DND-41 (cell line): ENCODE data around the gene C1orf21.
A peak's percentile ranks its signal among the peaks of the same experiment; 100 is the strongest.

Experiments
- ATAC-seq: fragments of 200-7000 bp; cut with Tn5 transposase; 3 replicates; pipeline ENCODE4 v1.9.1; 2021; ENCODE audit warnings: low read depth; ENCODE audit not compliant: insufficient read depth
- DNase-seq: peaks from one replicate; pipeline ENCODE4 v3.0.0-alpha.2; 2020
- H2AFZ ChIP-seq: 2 replicates; pipeline ENCODE4 v1.6.0; 2012; ENCODE audit warnings: low read depth, low read length
- H3K27ac ChIP-seq: 2 replicates; pipeline ENCODE4 v1.5.1; 2012; ENCODE audit warnings: low read length, inconsistent platforms
- H3K27me3 ChIP-seq: fragments of 200-600 bp; sonication (generic); 2 replicates; pipeline ENCODE4 v1.6.0; 2012; ENCODE audit warnings: low read length, mild to moderate bottlenecking, inconsistent platforms; ENCODE audit not compliant: insufficient read depth, poor library complexity
- H3K36me3 ChIP-seq: 2 replicates; pipeline ENCODE4 v1.5.1; 2012; ENCODE audit warnings: low read length, inconsistent platforms; ENCODE audit not compliant: insufficient read depth
- H3K4me1 ChIP-seq: 2 replicates; pipeline ENCODE4 v1.5.1; 2012; ENCODE audit warnings: mild to moderate bottlenecking, low read length; ENCODE audit not compliant: insufficient read depth
- H3K4me2 ChIP-seq: 2 replicates; pipeline ENCODE4 v1.6.0; 2012; ENCODE audit warnings: mild to moderate bottlenecking, moderate library complexity, low read length, inconsistent platforms; ENCODE audit not compliant: insufficient read depth
- H3K4me3 ChIP-seq, 2 experiments: fragments of 200-600 bp in 1 of 2; shearing (Covaris generic) in 1 of 2; 2 replicates each; pipeline ENCODE4 v1.5.1; 2012 to 2016; ENCODE audit warnings: inconsistent platforms in 2 of 2, low read length in 2 of 2, mild to moderate bottlenecking in 2 of 2, low read depth in 1 of 2, moderate library complexity in 1 of 2
- H3K79me2 ChIP-seq: 2 replicates; pipeline ENCODE4 v1.6.0; 2012; ENCODE audit warnings: low read length, inconsistent platforms; ENCODE audit not compliant: insufficient read depth
- H3K9ac ChIP-seq: 2 replicates; pipeline ENCODE4 v1.6.0; 2012; ENCODE audit warnings: low read depth, mild to moderate bottlenecking, inconsistent platforms, low read length, moderate library complexity
- H3K9me3 ChIP-seq: 2 replicates; pipeline ENCODE4 v1.5.1; 2012; ENCODE audit warnings: low read length, moderate library complexity, mild to moderate bottlenecking, inconsistent platforms; ENCODE audit not compliant: insufficient read depth, severe bottlenecking
- H4K20me1 ChIP-seq: 2 replicates; pipeline ENCODE4 v1.6.0; 2012; ENCODE audit warnings: low read length; ENCODE audit not compliant: insufficient read depth
- CTCF ChIP-seq: IDR thresholded peaks from 2 replicates; pipeline ENCODE4 v1.5.1; 2012; ENCODE audit warnings: borderline replicate concordance, low read length, moderate library complexity, mild to moderate bottlenecking; ENCODE audit not compliant: poor library complexity, severe bottlenecking; ENCODE audit errors: extremely low read depth
- EZH2 ChIP-seq: IDR thresholded peaks from 3 replicates; pipeline ENCODE4 v1.6.1; 2012; ENCODE audit warnings: borderline replicate concordance, low read depth, mild to moderate bottlenecking, moderate library complexity, low read length, inconsistent platforms; ENCODE audit not compliant: severe bottlenecking

The C1orf21 gene

GRCh38 chr1:184387476-184388318 is 868 bp downstream of the C1orf21 start:
- Histone ChIP-seq H3K4me2 (peak overlapping the region; percentile 80), H3K9ac (peak overlapping the region; percentile 70), H3K27me3 (peaks cover 62% of the 10 kb centered on the region), H3K27ac (peak overlapping the region; percentile 30; the same call in 1 of the 2 replicates), H3K4me1 (peaks cover 25% of the 10 kb centered on the region), H3K36me3 (no peaks in the 10 kb centered on the region), H3K79me2 (no peaks in the 10 kb centered on the region), H4K20me1 (peaks cover 9% of the 10 kb centered on the region), H3K9me3 (no peaks in the 10 kb centered on the region), H2AFZ (peak overlapping the region; percentile 79), H3K4me3 (peak overlapping the region; percentile 72 to 84)
- ATAC-seq: peak; percentile 51
- TF ChIP-seq CTCF (no peak), EZH2 (peak; percentile 94)
- peak; percentile 61 for DNase-seq

DNA sequence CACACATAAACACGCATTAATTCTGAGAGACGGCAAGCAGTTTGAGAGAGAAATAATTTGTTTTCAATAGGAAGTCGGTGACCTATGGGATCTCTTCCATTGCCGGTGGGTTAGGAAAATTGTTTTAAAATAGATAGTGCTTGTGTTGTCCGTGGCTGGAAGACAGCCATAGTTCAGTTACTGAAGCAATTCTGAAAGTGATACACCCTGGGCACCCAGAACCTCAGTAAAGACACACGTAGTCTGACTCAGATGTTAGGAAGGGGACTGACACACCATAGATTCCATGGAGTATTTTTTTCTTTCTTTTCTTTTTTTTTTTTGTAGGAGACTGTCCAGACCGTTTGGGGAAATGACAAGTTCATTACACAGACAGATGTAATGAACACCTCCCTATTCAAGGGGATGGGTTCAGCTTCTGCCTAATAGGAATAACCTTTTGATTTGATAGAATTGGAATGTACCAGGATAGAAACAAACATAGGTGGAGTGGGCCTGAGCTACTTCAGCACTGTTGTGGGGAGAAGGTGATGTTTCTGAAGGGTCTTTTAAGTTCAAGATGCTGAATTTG is 1.6 kb downstream of the C1orf21 start:
- Histone ChIP-seq H3K9me3 (no peaks in the 10 kb centered on the region), H3K4me1 (peaks cover 25% of the 10 kb centered on the region), H3K27ac (no peak overlapping the region), H3K27me3 (peaks cover 62% of the 10 kb centered on the region), H4K20me1 (peaks cover 13% of the 10 kb centered on the region), H3K79me2 (no peaks in the 10 kb centered on the region), H3K36me3 (no peaks in the 10 kb centered on the region), H2AFZ (no peak overlapping the region), H3K4me3 (peak overlapping the region; percentile 72 to 84; a peak in 3 of 4 replicates), H3K9ac (peak overlapping the region; percentile 70), H3K4me2 (peak overlapping the region; percentile 80)
- no peak for DNase-seq
- TF ChIP-seq EZH2: peak; percentile 17
- no peak for TF ChIP-seq CTCF
- no peak for ATAC-seq

DNA sequence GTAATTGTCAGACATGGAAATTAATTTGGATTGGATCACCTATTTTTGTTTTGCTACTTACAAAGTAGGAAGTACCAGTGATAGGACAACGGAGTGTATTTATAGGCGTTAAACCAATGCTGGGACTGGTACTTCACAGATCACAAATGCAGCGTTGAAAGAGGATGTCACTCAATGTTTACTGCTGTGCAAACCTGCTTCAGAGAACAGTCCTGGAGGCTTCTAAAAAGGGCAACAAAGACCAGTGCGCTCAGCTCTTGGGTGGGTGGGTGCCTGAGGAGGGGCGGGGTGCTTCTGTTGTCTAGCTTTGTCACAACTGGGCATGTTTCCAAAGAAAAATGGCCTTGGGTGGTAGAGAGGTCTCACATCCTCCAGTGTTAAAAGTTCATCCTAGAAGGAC is 2.1 kb downstream of the C1orf21 start:
- Histone ChIP-seq H3K4me1 (peaks cover 25% of the 10 kb centered on the region), H2AFZ (no peak overlapping the region), H3K9ac (no peak overlapping the region), H3K79me2 (no peaks in the 10 kb centered on the region), H3K27me3 (peaks cover 60% of the 10 kb centered on the region), H3K9me3 (no peaks in the 10 kb centered on the region), H3K4me3 (no peak overlapping the region), H3K36me3 (no peaks in the 10 kb centered on the region), H3K27ac (no peak overlapping the region), H3K4me2 (peak overlapping the region; percentile 80; the same call in 1 of the 2 replicates), H4K20me1 (peaks cover 13% of the 10 kb centered on the region)
- DNase-seq (no peak), ATAC-seq (no peak)
- no peak for TF ChIP-seq CTCF
- TF ChIP-seq EZH2: no peak
